ENCODE data around the gene SPC25.

DNA sequence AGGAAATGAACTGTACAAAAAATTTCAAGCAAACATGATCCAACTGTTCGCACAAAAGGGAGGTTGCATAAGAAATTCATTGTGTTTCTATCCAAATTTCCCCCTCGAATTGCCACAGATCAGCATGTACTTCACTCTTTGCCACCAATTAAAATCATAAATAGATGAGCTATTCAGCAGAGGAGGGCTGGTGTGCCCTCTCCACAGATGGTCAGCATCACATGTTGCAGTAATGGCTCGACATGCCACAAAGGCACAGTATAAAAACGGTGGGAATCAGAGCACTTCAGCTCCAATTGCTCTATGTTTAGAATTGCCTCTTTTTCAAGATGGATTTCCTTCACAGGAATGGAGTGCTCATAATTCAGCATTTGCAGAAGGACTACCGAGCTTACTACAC is 10.8 kb upstream of the SPC25 start, which contains the start of gene G6PC2:
- TF ChIP-seq, protein P1, sequence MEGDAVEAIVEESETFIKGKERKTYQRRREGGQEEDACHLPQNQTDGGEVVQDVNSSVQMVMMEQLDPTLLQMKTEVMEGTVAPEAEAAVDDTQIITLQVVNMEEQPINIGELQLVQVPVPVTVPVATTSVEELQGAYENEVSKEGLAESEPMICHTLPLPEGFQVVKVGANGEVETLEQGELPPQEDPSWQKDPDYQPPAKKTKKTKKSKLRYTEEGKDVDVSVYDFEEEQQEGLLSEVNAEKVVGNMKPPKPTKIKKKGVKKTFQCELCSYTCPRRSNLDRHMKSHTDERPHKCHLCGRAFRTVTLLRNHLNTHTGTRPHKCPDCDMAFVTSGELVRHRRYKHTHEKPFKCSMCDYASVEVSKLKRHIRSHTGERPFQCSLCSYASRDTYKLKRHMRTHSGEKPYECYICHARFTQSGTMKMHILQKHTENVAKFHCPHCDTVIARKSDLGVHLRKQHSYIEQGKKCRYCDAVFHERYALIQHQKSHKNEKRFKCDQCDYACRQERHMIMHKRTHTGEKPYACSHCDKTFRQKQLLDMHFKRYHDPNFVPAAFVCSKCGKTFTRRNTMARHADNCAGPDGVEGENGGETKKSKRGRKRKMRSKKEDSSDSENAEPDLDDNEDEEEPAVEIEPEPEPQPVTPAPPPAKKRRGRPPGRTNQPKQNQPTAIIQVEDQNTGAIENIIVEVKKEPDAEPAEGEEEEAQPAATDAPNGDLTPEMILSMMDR (IDR thresholded peaks at IDR 0.05), result no peak
- TF ChIP-seq POLR2A (IDR thresholded peaks at IDR 0.05), result no peak
- no peak for TF ChIP-seq POLR2AphosphoS5 (IDR thresholded peaks at IDR 0.05)
- TF ChIP-seq EP300 (IDR thresholded peaks at IDR 0.05; ENCODE audit: low read depth), result no peak

Data from transverse colon (tissue), 4 donors.